Gastrocnemius medialis (tissue), 4 donors: ENCODE results near the gene PAIP2. TPM values are rescaled to one million over a fixed set of nuclear protein-coding genes. Genes with fewer than 3 reads are reported as not detected.

Source experiments
- ATAC-seq, 2 donors: fragments of 150-250 bp; one replicate each; pipeline ENCODE4 v1.9.1; 2016
- DNase-seq, 2 donors: peaks; one replicate each; pipeline ENCODE4 v3.0.0-alpha.2; 2019
- H3K27ac ChIP-seq, 4 donors: fragments of 200-600 bp; sonication (generic); 1 replicate in 1 of 4; 2 replicates in 3 of 4; pipeline ENCODE4 v1.5.1; 2016 to 2018; ENCODE audit warnings: mild to moderate bottlenecking in 2 of 4, moderate library complexity in 1 of 4
- H3K27me3 ChIP-seq, 3 donors: fragments of 200-600 bp; sonication (generic) in 2 of 3; 1 replicate in 1 of 3; 2 replicates in 2 of 3; pipeline versions ENCODE4 v1.5.1 to v1.6.0; 2016 to 2019; ENCODE audit warnings: mild to moderate bottlenecking in 1 of 3, moderate library complexity in 1 of 3
- H3K36me3 ChIP-seq, 2 donors: fragments of 200-600 bp; sonication (generic) in 1 of 2; one replicate each; pipeline ENCODE4 v1.5.1; 2017 to 2018
- H3K4me1 ChIP-seq, 2 donors: fragments of 200-600 bp; sonication (generic) in 1 of 2; one replicate each; pipeline ENCODE4 v1.5.1; 2016 to 2017; ENCODE audit warnings: mild to moderate bottlenecking in 2 of 2
- H3K4me3 ChIP-seq, 4 donors: fragments of 200-600 bp; sonication (generic) in 3 of 4; 1 replicate in 1 of 4; 2 replicates in 3 of 4; pipeline ENCODE4 v1.5.1; 2016 to 2019; ENCODE audit warnings: mild to moderate bottlenecking in 2 of 4
- H3K9me3 ChIP-seq, 3 donors: fragments of 200-600 bp; sonication (generic) in 2 of 3; 1 replicate in 1 of 3; 2 replicates in 2 of 3; pipeline ENCODE4 v1.5.1; 2016 to 2019
- POLR2A ChIP-seq, 2 donors: fragments of 450-650 bp; IDR thresholded peaks; one replicate each; pipeline ENCODE4 v1.6.1; 2017; ENCODE audit warnings: antibody characterized with exemption in 2 of 2, mild to moderate bottlenecking in 2 of 2, moderate library complexity in 2 of 2
- in situ Hi-C, 4 donors: fragments of 200-750 bp; cut with MboI; loops; one replicate each; pipeline versions ENCODE4 v1.15.0 to v1.8.0; 2017; ENCODE audit warnings: low sequenced_read_pairs in 4 of 4
- intact Hi-C: fragments of 100-400 bp; cut with DNase I; formaldehyde crosslinking; loops from one replicate; pipeline ENCODE4 v1.15.1; 2023; ENCODE audit warnings: low total_unique reads
- total RNA-seq, 4 donors: library from RNA; depleted of rRNA; stranded (reverse); fragments of >200 nt; gene quantifications; one replicate each; pipeline versions ENCODE4 v1.1.0 to v1.2.3, GENCODE V29; 2016
- TF ChIP-seq, protein P1 (sequence below), 5 experiments: fragments of 450-650 bp in 3 of 5; fragments of 200-600 bp in 2 of 5; sonication (generic) in 2 of 5; IDR thresholded peaks in 4 of 5; conservative IDR thresholded peaks in 1 of 5; 1 replicate in 4 of 5; 2 replicates in 1 of 5; pipeline ENCODE4 v1.5.1; 2016 to 2019; ENCODE audit warnings: antibody characterized with exemption in 5 of 5, mild to moderate bottlenecking in 3 of 5, moderate library complexity in 3 of 5

The PAIP2 gene
- total RNA-seq, 4 donors from 2014 or later = 111 to 148 (median 126) TPM

DNA sequence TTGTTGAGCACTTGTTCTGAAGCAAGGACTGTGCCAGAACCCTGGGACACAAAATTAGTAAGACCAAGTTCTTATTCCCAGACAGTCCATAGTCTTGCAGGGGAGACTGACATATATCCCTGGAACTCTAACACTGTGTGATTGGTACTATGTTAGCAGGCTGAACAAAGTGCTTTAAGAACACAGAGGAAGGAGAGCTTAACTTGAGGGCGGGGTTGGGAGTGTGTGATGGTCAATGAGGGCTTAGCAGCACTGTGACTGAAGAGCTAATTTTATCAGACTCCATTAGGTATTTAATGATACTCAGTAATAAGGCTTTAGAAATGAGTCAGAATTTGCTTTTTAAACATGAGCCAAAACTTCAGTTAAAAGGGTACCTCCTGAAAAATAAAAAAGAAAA is 77.1 kb downstream of the PAIP2 start:
- TF ChIP-seq POLR2A (IDR thresholded peaks at IDR 0.05) = no peak
- TF ChIP-seq, protein P1, sequence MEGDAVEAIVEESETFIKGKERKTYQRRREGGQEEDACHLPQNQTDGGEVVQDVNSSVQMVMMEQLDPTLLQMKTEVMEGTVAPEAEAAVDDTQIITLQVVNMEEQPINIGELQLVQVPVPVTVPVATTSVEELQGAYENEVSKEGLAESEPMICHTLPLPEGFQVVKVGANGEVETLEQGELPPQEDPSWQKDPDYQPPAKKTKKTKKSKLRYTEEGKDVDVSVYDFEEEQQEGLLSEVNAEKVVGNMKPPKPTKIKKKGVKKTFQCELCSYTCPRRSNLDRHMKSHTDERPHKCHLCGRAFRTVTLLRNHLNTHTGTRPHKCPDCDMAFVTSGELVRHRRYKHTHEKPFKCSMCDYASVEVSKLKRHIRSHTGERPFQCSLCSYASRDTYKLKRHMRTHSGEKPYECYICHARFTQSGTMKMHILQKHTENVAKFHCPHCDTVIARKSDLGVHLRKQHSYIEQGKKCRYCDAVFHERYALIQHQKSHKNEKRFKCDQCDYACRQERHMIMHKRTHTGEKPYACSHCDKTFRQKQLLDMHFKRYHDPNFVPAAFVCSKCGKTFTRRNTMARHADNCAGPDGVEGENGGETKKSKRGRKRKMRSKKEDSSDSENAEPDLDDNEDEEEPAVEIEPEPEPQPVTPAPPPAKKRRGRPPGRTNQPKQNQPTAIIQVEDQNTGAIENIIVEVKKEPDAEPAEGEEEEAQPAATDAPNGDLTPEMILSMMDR (IDR thresholded peaks at IDR 0.05 in 4 of 5, conservative IDR thresholded peaks at IDR 0.05 in 1 of 5) = no peak
- H3K36me3 ChIP-seq = peaks cover 0 to 20% of the 10 kb centered on the region in 2 donors
- H3K27ac ChIP-seq = peak overlapping the region; percentile 83 to 90 (median 87)
- no peak overlapping the region for H3K4me3 ChIP-seq
- no peaks in the 10 kb centered on the region for H3K27me3 ChIP-seq
- ATAC-seq (no peak), DNase-seq (no peak)
- peaks cover 58 to 60% of the 10 kb centered on the region in 2 donors for H3K4me1 ChIP-seq
- no peaks in the 10 kb centered on the region for H3K9me3 ChIP-seq
- intact Hi-C loops (loop anchor here (5.0 to 10.0 kb wide), 3 partner anchors 144 to 266 kb away; partner anchors contain the start of gene UBE2D2), in situ Hi-C loops (loop anchor here in 1 of 4 donors (5.0 kb wide), 1 partner anchor 99 kb away; no protein-coding TSS in a partner anchor)

Other genes with a start within 250 kb of the PAIP2 start
- gene SIL1, start 143.5 kb upstream of the PAIP2 start, total RNA-seq = 10 to 100 TPM; 36.6 to 52.6 (median 48.2) TPM
- 100 to 1,000 TPM; 115 to 188 (median 156) TPM for gene MATR3, start 48.1 kb upstream of the PAIP2 start, total RNA-seq
- not detected for gene SLC23A1, start 41.4 kb downstream of the PAIP2 start, total RNA-seq
- gene MZB1, start 48.1 kb downstream of the PAIP2 start, total RNA-seq = under 1 TPM in 1 of 4 donors, not detected in 3; 0.46 TPM
- gene PROB1, start 53.2 kb downstream of the PAIP2 start, total RNA-seq = 10 to 100 TPM; 26.8 to 81.4 (median 52.9) TPM
- 10 to 100 TPM in 3 of 4 donors, 1 to 10 TPM in 1; 6.8 to 24.1 (median 12.5) TPM for gene SPATA24, start 62.2 kb downstream of the PAIP2 start, total RNA-seq
- gene DNAJC18, start 97.7 kb downstream of the PAIP2 start, total RNA-seq = 10 to 100 TPM in 3 of 4 donors, 1 to 10 TPM in 1; 5.1 to 21.7 (median 13.3) TPM
- 1 to 10 TPM; 5.4 to 8.9 (median 6.9) TPM for gene ECSCR, start 120.9 kb downstream of the PAIP2 start, total RNA-seq
- gene SMIM33, start 129.2 kb downstream of the PAIP2 start, total RNA-seq = not detected
- 10 to 100 TPM; 10.1 to 12.5 (median 10.9) TPM for gene STING1, start 140.9 kb downstream of the PAIP2 start, total RNA-seq
- gene UBE2D2, start 219.5 kb downstream of the PAIP2 start, total RNA-seq = 100 to 1,000 TPM in 3 of 4 donors, 10 to 100 TPM in 1; 98.5 to 199 (median 131) TPM